H1 (cell line): Measurements from ENCODE around the gene MMP28. TPM values are rescaled to one million over a fixed set of nuclear protein-coding genes. Genes with fewer than 3 reads are reported as not detected.

Experiments
- CTCF ChIA-PET: fragments of 300-600 bp; sonication (Branson Sonifier 250); formaldehyde crosslinking; loops from one replicate; lab custom pipeline; 2021; ENCODE audit not compliant: partially characterized antibody; lab: Charles Lee
- POLR2A ChIA-PET: fragments of 300-600 bp; sonication (Branson Sonifier 250); formaldehyde crosslinking; loops from one replicate; lab custom pipeline; 2021; ENCODE audit warnings: inconsistent platforms; ENCODE audit not compliant: partially characterized antibody; lab: Charles Lee
- DNase-seq, 2 experiments: peaks; one replicate each; pipeline versions ENCODE4 v3.0.0 to v3.0.0-alpha.2; 2010 to 2022; ENCODE audit warnings: low spot score in 2 of 2, low read depth in 1 of 2, mixed read lengths in 1 of 2
- FAIRE-seq: peaks from 2 replicates; lab custom pipeline; 2011; peaks lifted over from hg19 to GRCh38; lab: Jason Lieb, UNC
- H2AFZ ChIP-seq: 2 replicates; pipeline ENCODE4 v1.8.1; 2012; ENCODE audit warnings: low read length, inconsistent platforms
- H2AK5ac ChIP-seq: 2 replicates; pipeline ENCODE4 v1.6.1; 2013; ENCODE audit warnings: low read depth, low read length
- H2BK120ac ChIP-seq: replicated peaks from 2 replicates; pipeline ENCODE3; 2013; ENCODE audit warnings: low read depth, low read length, inconsistent platforms
- H2BK12ac ChIP-seq: 2 replicates; pipeline ENCODE4 v1.6.1; 2013; ENCODE audit warnings: low read depth, low read length
- H2BK15ac ChIP-seq: 2 replicates; pipeline ENCODE4 v1.6.1; 2013; ENCODE audit warnings: low read length
- H2BK20ac ChIP-seq: 2 replicates; pipeline ENCODE4 v1.6.1; 2013; ENCODE audit warnings: low read length
- H2BK5ac ChIP-seq: 2 replicates; pipeline ENCODE4 v1.6.1; 2013; ENCODE audit warnings: low read depth, low read length
- H3K14ac ChIP-seq: 2 replicates; pipeline ENCODE4 v1.6.1; 2013; ENCODE audit warnings: inconsistent platforms; ENCODE audit not compliant: insufficient read length
- H3K18ac ChIP-seq: 2 replicates; pipeline ENCODE4 v1.6.1; 2013; ENCODE audit warnings: low read length; ENCODE audit errors: extremely low read depth
- H3K23ac ChIP-seq: 2 replicates; pipeline ENCODE4 v1.6.1; 2013; ENCODE audit warnings: inconsistent platforms; ENCODE audit not compliant: insufficient read length
- H3K23me2 ChIP-seq: 2 replicates; pipeline ENCODE4 v1.6.1; 2013; ENCODE audit warnings: low read depth, low read length
- H3K27ac ChIP-seq: 2 replicates; pipeline ENCODE4 v1.6.1; 2011; ENCODE audit warnings: low read depth, low read length, inconsistent platforms
- H3K27me3 ChIP-seq, 4 experiments: replicated peaks in 1 of 4; 1 replicate in 1 of 4; 2 replicates in 3 of 4; pipeline versions ENCODE4 v1.6.1 to v1.8.1; 2011 to 2013; ENCODE audit warnings: low read length in 3 of 4, mild to moderate bottlenecking in 3 of 4, inconsistent platforms in 2 of 4, mixed read lengths in 2 of 4, moderate library complexity in 1 of 4; ENCODE audit not compliant: control insufficient read depth in 3 of 4, insufficient read depth in 3 of 4; ENCODE audit errors: extremely low read depth in 1 of 4
- H3K36me3 ChIP-seq, 4 experiments: 2 replicates each; pipeline versions ENCODE4 v1.6.1 to v1.8.1; 2011 to 2013; ENCODE audit warnings: mild to moderate bottlenecking in 4 of 4, low read length in 3 of 4, moderate library complexity in 2 of 4, control low read depth in 1 of 4, inconsistent platforms in 1 of 4; ENCODE audit not compliant: insufficient read depth in 4 of 4, control insufficient read depth in 2 of 4
- H3K4ac ChIP-seq: replicated peaks from 2 replicates; pipeline ENCODE3; 2013; ENCODE audit warnings: low read length, low read depth, mixed read lengths, inconsistent platforms; ENCODE audit not compliant: insufficient read length
- H3K4me1 ChIP-seq, 4 experiments: replicated peaks in 1 of 4; 1 replicate in 1 of 4; 2 replicates in 3 of 4; pipeline versions ENCODE4 v1.6.1 to v1.8.1; 2011 to 2013; ENCODE audit warnings: low read length in 3 of 4, inconsistent platforms in 2 of 4, mixed read lengths in 1 of 4; ENCODE audit not compliant: insufficient read depth in 4 of 4, control insufficient read depth in 3 of 4
- H3K4me2 ChIP-seq, 2 experiments: 2 replicates each; pipeline versions ENCODE4 v1.6.1 to v1.8.1; 2011 to 2013; ENCODE audit warnings: low read depth in 2 of 2, low read length in 2 of 2, control low read depth in 1 of 2, inconsistent platforms in 1 of 2, mild to moderate bottlenecking in 1 of 2; ENCODE audit not compliant: insufficient read depth in 1 of 2
- H3K4me3 ChIP-seq, 4 experiments: fragments of 200-600, 300-600 bp in 1 of 4; sonication (generic), shearing (Covaris generic), sonication (Bioruptor Twin) in 1 of 4; 2 replicates each; pipeline versions ENCODE4 v1.5.1 to v1.8.1; 2011 to 2016; ENCODE audit warnings: low read length in 4 of 4, low read depth in 3 of 4, control low read depth in 2 of 4, inconsistent platforms in 2 of 4, mild to moderate bottlenecking in 2 of 4, mixed read lengths in 1 of 4, moderate library complexity in 1 of 4; ENCODE audit not compliant: insufficient read depth in 2 of 4; ENCODE audit errors: extremely low read depth in 1 of 4
- H3K56ac ChIP-seq: replicated peaks from 2 replicates; pipeline ENCODE3; 2013; ENCODE audit warnings: low read depth, mild to moderate bottlenecking, mixed read lengths, low read length, inconsistent platforms; ENCODE audit not compliant: insufficient read length
- H3K79me1 ChIP-seq: 2 replicates; pipeline ENCODE4 v1.6.1; 2013; ENCODE audit warnings: low read depth, low read length, control low read depth
- H3K79me2 ChIP-seq, 2 experiments: 2 replicates each; pipeline versions ENCODE4 v1.6.1 to v1.8.1; 2012 to 2013; ENCODE audit warnings: low read length in 2 of 2, mild to moderate bottlenecking in 2 of 2, inconsistent platforms in 1 of 2; ENCODE audit not compliant: insufficient read depth in 2 of 2, control insufficient read depth in 1 of 2
- H3K9ac ChIP-seq, 4 experiments: replicated peaks in 1 of 4; 1 replicate in 1 of 4; 2 replicates in 3 of 4; pipeline versions ENCODE4 v1.6.1 to v1.8.1; 2011 to 2013; ENCODE audit warnings: low read depth in 3 of 4, low read length in 3 of 4, control low read depth in 2 of 4, mild to moderate bottlenecking in 2 of 4, moderate library complexity in 2 of 4, inconsistent platforms in 1 of 4; ENCODE audit errors: extremely low read depth in 1 of 4
- H3K9me3 ChIP-seq, 2 experiments: 2 replicates each; pipeline versions ENCODE4 v1.6.1 to v1.8.1; 2012 to 2013; ENCODE audit warnings: mild to moderate bottlenecking in 2 of 2, moderate library complexity in 2 of 2, control low read depth in 1 of 2, inconsistent platforms in 1 of 2, low read depth in 1 of 2, low read length in 1 of 2, mixed read lengths in 1 of 2; ENCODE audit not compliant: insufficient read depth in 2 of 2
- H4K20me1 ChIP-seq, 2 experiments: replicated peaks in 1 of 2; 2 replicates each; pipeline versions ENCODE3 to v1.8.1; 2011 to 2013; ENCODE audit warnings: inconsistent platforms in 2 of 2, low read length in 2 of 2, mild to moderate bottlenecking in 1 of 2; ENCODE audit not compliant: insufficient read depth in 2 of 2, control insufficient read depth in 1 of 2
- H4K5ac ChIP-seq: 2 replicates; pipeline ENCODE4 v1.6.1; 2013; ENCODE audit warnings: low read length, low read depth, mixed read lengths, inconsistent platforms; ENCODE audit not compliant: insufficient read length
- H4K8ac ChIP-seq: 2 replicates; pipeline ENCODE4 v1.8.0; 2013; ENCODE audit warnings: mild to moderate bottlenecking, moderate library complexity, low read length, inconsistent platforms; ENCODE audit not compliant: insufficient read depth; ENCODE audit errors: extremely low read depth
- H4K91ac ChIP-seq: replicated peaks from 2 replicates; pipeline ENCODE3; 2013; ENCODE audit warnings: low read length, mixed read lengths, inconsistent platforms; ENCODE audit not compliant: insufficient read length
- BACH1 ChIP-seq: IDR thresholded peaks from 2 replicates; pipeline ENCODE4 v1.6.1; 2012; ENCODE audit warnings: low read length, improper control_type of control experiment
- CBX8 ChIP-seq: fragments of 300-800, 300-1000 bp; sonication (generic); IDR thresholded peaks from 2 replicates; pipeline ENCODE4 v1.7.1; 2016; ENCODE audit warnings: low read depth, low read length, borderline replicate concordance
- JUN ChIP-seq: IDR thresholded peaks from 2 replicates; pipeline ENCODE4 v1.6.1; 2011; ENCODE audit warnings: low read depth, mild to moderate bottlenecking, improper control_type of control experiment, low read length
- YY1 ChIP-seq: IDR thresholded peaks from 2 replicates; pipeline ENCODE4 v1.6.1; 2011; ENCODE audit warnings: low read depth, mild to moderate bottlenecking, low read length
- WGBS, 2 experiments: shearing (Covaris generic) in 1 of 2; methylation state at CpG; one replicate each; pipeline versions ENCODE4 v1.1.6 to v1.1.7; 2013 to 2015; ENCODE audit warnings: low lambda C conversion rate in 2 of 2, mixed read lengths in 2 of 2, inconsistent platforms in 1 of 2, low coverage in 1 of 2, missing lambda C conversion rate in 1 of 2; ENCODE audit not compliant: insufficient replicate concordance in 2 of 2, insufficient coverage in 1 of 2, insufficient read length in 1 of 2; ENCODE audit errors: extremely low coverage in 1 of 2, missing lambda C conversion rate in 1 of 2; 5-methylcytosine and 5-hydroxymethylcytosine counted together
- polyA plus RNA-seq, 7 experiments: library from polyadenylated mRNA; depleted of rRNA in 3 of 7; stranded (reverse) in 5 of 7; unstranded in 2 of 7; fragments of >200 nt in 5 of 7; fragments of 200-250 nt in 2 of 7; gene quantifications; 1 replicate in 5 of 7; 2 replicates in 1 of 7; 4 replicates in 1 of 7; pipeline versions ENCODE4 v1.2.1 to v1.2.3, GENCODE V29; 2011 to 2013; ENCODE audit warnings: missing spikeins in 2 of 7, mixed read lengths in 2 of 7
- total RNA-seq: library from RNA; stranded (reverse); fragmentation: NEBNext Ultra II Directional; extraction: Animal tissue kit (Norgen Biotek cat#: 25700); gene quantifications from 2 replicates; pipeline ENCODE4 v1.2.1, GENCODE V29; 2021

Gene MMP28
- total and polyA plus RNA-seq, 2 of the 8 experiments (the other 6 are each of a cell fraction or from before 2014, with no cell fraction given): not detected

DNA sequence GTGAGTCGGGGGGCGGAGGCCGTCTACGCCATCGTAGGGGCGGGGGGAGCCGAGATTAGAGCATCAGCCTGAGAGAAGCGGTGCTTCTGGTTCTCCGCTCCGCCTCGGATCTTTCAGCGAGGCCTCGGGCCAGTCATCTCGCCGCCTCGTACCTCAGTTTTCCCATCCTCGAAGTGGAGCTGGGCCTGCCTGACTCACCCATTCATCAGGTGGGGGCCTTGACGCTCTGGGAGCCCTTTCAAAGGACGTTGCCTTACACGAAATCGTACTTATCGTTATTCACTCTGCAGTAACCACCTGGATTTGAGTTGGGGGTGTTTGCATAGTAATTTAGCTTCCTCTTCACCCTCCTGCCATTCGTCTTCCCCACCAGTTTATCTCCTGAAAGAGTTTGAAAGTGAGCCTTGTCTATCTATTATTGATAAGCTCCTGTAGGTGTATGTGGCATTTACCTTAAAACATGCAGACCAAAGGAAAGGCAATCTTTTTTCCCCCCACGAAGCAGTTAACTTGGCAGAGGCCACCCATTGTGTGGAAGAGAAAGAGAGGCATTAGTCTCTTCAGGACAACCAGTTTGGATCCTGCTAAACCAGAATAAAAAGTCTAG is 14.5 kb upstream of the MMP28 start:
- H4K91ac ChIP-seq: peak overlapping the region; percentile 32
- H2BK12ac ChIP-seq: no peak overlapping the region; the same call in 1 of the 2 replicates
- H2BK20ac ChIP-seq: no peak overlapping the region
- DNase-seq (no peak), FAIRE-seq (no peak)
- H3K79me1 ChIP-seq: no peaks in the 10 kb centered on the region
- H3K9ac ChIP-seq: peak overlapping the region; percentile 91 to 97 (median 96)
- no peaks in the 10 kb centered on the region for H3K9me3 ChIP-seq
- H4K5ac ChIP-seq: peak overlapping the region; percentile 70
- H3K27ac ChIP-seq: peak overlapping the region; percentile 99
- H2AK5ac ChIP-seq: no peak overlapping the region
- peak overlapping the region; percentile 91 to 98 (median 94) for H3K4me3 ChIP-seq
- H3K23ac ChIP-seq: no peak overlapping the region
- H3K18ac ChIP-seq: peak overlapping the region; percentile 95; the same call in 1 of the 2 replicates
- peaks cover 13% of the 10 kb centered on the region for H3K23me2 ChIP-seq
- peak overlapping the region; percentile 77; the same call in 1 of the 2 replicates for H2BK15ac ChIP-seq
- no peaks in the 10 kb centered on the region for H3K27me3 ChIP-seq
- ChIA-PET POLR2A (interaction anchor here (0.6 to 5.8 kb wide), 28 partner anchors 10 to 1734 kb away, joined by 3 to 62 read pairs (median 6); partner anchors contain the start of genes C17orf50, MMP28, PEX12 and RDM1), CTCF (interaction anchor here (0.7 to 6.6 kb wide), 8 partner anchors 10 to 150 kb away, joined by 3 to 107 read pairs (median 5); partner anchors contain the start of gene MMP28)
- H4K20me1 ChIP-seq: peaks cover 10 to 15% of the 10 kb centered on the region in 2 experiments
- no peak overlapping the region for H3K14ac ChIP-seq
- peak overlapping the region; percentile 100; the same call in 1 of the 2 replicates for H4K8ac ChIP-seq
- H3K36me3 ChIP-seq: peaks cover 0 to 4% (median 0%) of the 10 kb centered on the region in 4 experiments; a peak in 1 of 8 replicates
- no peak overlapping the region for H2AFZ ChIP-seq
- WGBS, 2 experiments: 1% methylated on average over 22 of the region's 24 CpGs; no CpG with 5 or more reads in 1 of the 2 experiments
- H3K79me2 ChIP-seq: peaks cover 23 to 56% of the 10 kb centered on the region in 2 experiments
- peak overlapping the region; percentile 87 for H3K4ac ChIP-seq
- peak overlapping the region; percentile 69 to 87 for H3K4me2 ChIP-seq
- H2BK5ac ChIP-seq: peak overlapping the region; percentile 96
- H3K56ac ChIP-seq: no peak overlapping the region
- H3K4me1 ChIP-seq: peaks cover 0 to 10% (median 0%) of the 10 kb centered on the region in 4 experiments; a peak in 3 of 7 replicates
- no peak overlapping the region for H2BK120ac ChIP-seq
- TF ChIP-seq CBX8: no peak
- no peak; the same call in 1 of the 2 replicates for TF ChIP-seq YY1
- no peak for TF ChIP-seq JUN
- no peak for TF ChIP-seq BACH1
